Endothelial cell of umbilical vein (primary cell): Measurements from ENCODE around the gene NODAL.

Experiments used
- CTCF ChIP-seq, 2 donors: IDR thresholded peaks; 1 replicate in 1 of 2; 2 replicates in 1 of 2; pipeline ENCODE4 v1.5.1; 2011; ENCODE audit warnings: low read length in 2 of 2, mild to moderate bottlenecking in 2 of 2, moderate library complexity in 2 of 2, control low read depth in 1 of 2, inconsistent platforms in 1 of 2, low read depth in 1 of 2; ENCODE audit not compliant: insufficient read depth in 1 of 2; ENCODE audit errors: extremely low read depth in 1 of 2
- EZH2 ChIP-seq: IDR thresholded peaks from 2 replicates; pipeline ENCODE4 v1.6.1; 2012; ENCODE audit warnings: borderline replicate concordance, low read depth, mild to moderate bottlenecking, moderate library complexity, low read length, inconsistent platforms; ENCODE audit not compliant: severe bottlenecking
- FOS ChIP-seq: IDR thresholded peaks from 2 replicates; pipeline ENCODE4 v1.6.1; 2011; ENCODE audit warnings: mild to moderate bottlenecking, low read length, moderate library complexity, borderline replicate concordance; ENCODE audit not compliant: insufficient read depth
- GATA2 ChIP-seq: IDR thresholded peaks from 2 replicates; pipeline ENCODE4 v1.7.0; 2011; ENCODE audit warnings: low read depth, mild to moderate bottlenecking, moderate library complexity, mixed read lengths, low read length; ENCODE audit not compliant: insufficient read length, insufficient read depth
- MAX ChIP-seq: IDR thresholded peaks from 2 replicates; pipeline ENCODE4 v1.6.1; 2011; ENCODE audit not compliant: insufficient read depth, insufficient read length
- MYC ChIP-seq: IDR thresholded peaks from one replicate; pipeline ENCODE4 v1.6.1; 2011; ENCODE audit warnings: mild to moderate bottlenecking, low read depth, low read length
- POLR2A ChIP-seq: IDR thresholded peaks from 2 replicates; pipeline ENCODE4 v1.6.1; 2012; ENCODE audit warnings: low read depth, mild to moderate bottlenecking, control low read depth, low read length
- POLR2AphosphoS5 ChIP-seq: IDR thresholded peaks from 2 replicates; pipeline ENCODE4 v1.6.1; 2012; ENCODE audit warnings: low read depth, mild to moderate bottlenecking, control low read depth, low read length, moderate library complexity; ENCODE audit not compliant: insufficient read depth

- TF ChIP-seq CTCF (IDR thresholded peaks at IDR 0.05; ENCODE audit: extremely low read depth in 1 of 2, insufficient read depth in 1 of 2, low read depth in 1 of 2, low read length in 2 of 2), result peak; percentile 87
- no peak for TF ChIP-seq GATA2
- TF ChIP-seq POLR2A, result no peak
- no peak for TF ChIP-seq EZH2
- no peak for TF ChIP-seq POLR2AphosphoS5
- peak; percentile 50 for TF ChIP-seq MAX
- TF ChIP-seq FOS, result no peak
- no peak for TF ChIP-seq MYC
Observed at GRCh38 chr10:70461397-70462348, 20.2 kb upstream of the NODAL start.
